HepG2 (cell line): ENCODE results near the gene TM4SF5. TPM values are rescaled to one million over a fixed set of nuclear protein-coding genes. Genes with fewer than 3 reads are reported as not detected.

Experiments used
- ATAC-seq: fragments of 200-7000 bp; cut with Tn5 transposase; 3 replicates; pipeline ENCODE4 v1.9.1; 2020; ENCODE audit warnings: mild to moderate bottlenecking, moderate library complexity
- BruUV-seq: library from RNA; stranded (reverse); fragments of 400-500 nt; replicated peaks from 2 replicates; lab custom pipeline; 2021; lab: Mats Ljungman, UMichigan
- CTCF ChIA-PET: fragments of 300-600 bp; formaldehyde crosslinking; extraction: SDS; loops from one replicate; lab custom pipeline; 2021; ENCODE audit warnings: low total read pairs, inconsistent platforms, low intra/inter-chr PET ratio; lab: Yijun Ruan, JAX
- POLR2A ChIA-PET: fragments of 350-600 bp; sonication (Branson Sonifier 250); formaldehyde crosslinking; loops from one replicate; lab custom pipeline; 2020; ENCODE audit warnings: antibody characterized with exemption, inconsistent platforms; lab: Yijun Ruan, JAX
- DNase-seq: peaks from one replicate; pipeline ENCODE4 v3.0.0-alpha.2; 2015; ENCODE audit warnings: low spot score
- FAIRE-seq: peaks from 3 replicates; lab custom pipeline; 2011; peaks lifted over from hg19 to GRCh38; lab: Jason Lieb, UNC
- H2AFZ ChIP-seq: one replicate; pipeline ENCODE4 v1.6.1; 2011; ENCODE audit warnings: low read length, inconsistent platforms
- H3K27ac ChIP-seq: fragments of 300-600 bp; 3 replicates; pipeline ENCODE4 v1.8.0; 2011; ENCODE audit warnings: mixed run types, mild to moderate bottlenecking, mixed read lengths, low read length, inconsistent platforms; ENCODE audit not compliant: insufficient read depth; ENCODE audit errors: extremely low read length
- H3K27me3 ChIP-seq, 2 experiments: fragments of 200-600 bp in 1 of 2; 2 replicates in 1 of 2; 3 replicates in 1 of 2; pipeline versions ENCODE4 v1.6.0 to v1.8.0; 2011; ENCODE audit warnings: low read length in 2 of 2, mild to moderate bottlenecking in 2 of 2, moderate library complexity in 2 of 2, inconsistent platforms in 1 of 2; ENCODE audit not compliant: insufficient read depth in 2 of 2, control insufficient read depth in 1 of 2
- H3K36me3 ChIP-seq, 2 experiments: fragments of 200-600 bp in 1 of 2; replicated peaks in 1 of 2; 2 replicates in 1 of 2; 3 replicates in 1 of 2; pipeline versions ENCODE4 v1.5.1 to v1.8.0; 2011; ENCODE audit warnings: low read length in 2 of 2, inconsistent platforms in 1 of 2; ENCODE audit not compliant: insufficient read depth in 2 of 2, control insufficient read depth in 1 of 2
- H3K4me1 ChIP-seq: 2 replicates; pipeline ENCODE4 v1.5.1; 2012; ENCODE audit warnings: low read length, inconsistent platforms; ENCODE audit not compliant: insufficient read depth
- H3K4me2 ChIP-seq: 2 replicates; pipeline ENCODE4 v1.6.0; 2011; ENCODE audit warnings: low read depth, low read length, inconsistent platforms
- H3K4me3 ChIP-seq, 3 experiments: fragments of 200-600 bp in 1 of 3; sonication (generic), shearing (Covaris generic) in 1 of 3; replicated peaks in 1 of 3; 2 replicates each; pipeline ENCODE4 v1.5.1; 2011 to 2016; ENCODE audit warnings: low read length in 3 of 3, inconsistent platforms in 2 of 3, low read depth in 2 of 3, mild to moderate bottlenecking in 2 of 3, control low read depth in 1 of 3, mixed read lengths in 1 of 3; ENCODE audit not compliant: insufficient read depth in 1 of 3
- H3K79me2 ChIP-seq: one replicate; pipeline ENCODE4 v1.6.1; 2011; ENCODE audit warnings: low read length, inconsistent platforms; ENCODE audit not compliant: insufficient read depth
- H3K9ac ChIP-seq: 2 replicates; pipeline ENCODE4 v1.6.0; 2011; ENCODE audit warnings: mild to moderate bottlenecking, low read depth, low read length, inconsistent platforms; ENCODE audit not compliant: insufficient read depth
- H3K9me3 ChIP-seq: 2 replicates; pipeline ENCODE4 v1.5.1; 2012; ENCODE audit warnings: mild to moderate bottlenecking, low read length
- H4K20me1 ChIP-seq: 2 replicates; pipeline ENCODE4 v1.6.0; 2011; ENCODE audit warnings: inconsistent platforms, mild to moderate bottlenecking, low read length, moderate library complexity; ENCODE audit not compliant: insufficient read depth
- CHCHD3 ChIP-seq: sonication (generic); formaldehyde crosslinking; IDR thresholded peaks from 2 replicates; pipeline ENCODE4 v1.8.0; 2022; ENCODE audit warnings: mild to moderate bottlenecking, missing genetic modification reagents, moderate library complexity
- DNMT3B ChIP-seq: conservative IDR thresholded peaks from 2 replicates; pipeline ENCODE4 v1.6.1; 2016; ENCODE audit warnings: missing biosample characterization, control low read depth
- EHMT2 ChIP-seq: fragments of 200-600 bp; sonication (generic); IDR thresholded peaks from 2 replicates; pipeline ENCODE4 v1.7.0; 2017; ENCODE audit warnings: antibody characterized with exemption, low read depth, low read length, borderline replicate concordance
- GABPA ChIP-seq, 2 experiments: IDR thresholded peaks; 2 replicates each; pipeline ENCODE4 v1.6.1; 2011 to 2016; ENCODE audit warnings: low read depth in 2 of 2, low read length in 1 of 2, missing biosample characterization in 1 of 2, missing genetic modification characterization in 1 of 2
- GATA4 ChIP-seq: sonication (generic); IDR thresholded peaks from 2 replicates; pipeline ENCODE4 v1.6.1; 2016; ENCODE audit warnings: antibody characterized with exemption, low read depth, borderline replicate concordance
- MLX ChIP-seq: IDR thresholded peaks from 2 replicates; pipeline ENCODE4 v1.6.1; 2016
- NKX3-1 ChIP-seq: sonication (generic); formaldehyde crosslinking; IDR thresholded peaks from 2 replicates; pipeline ENCODE4 v1.5.0; 2020; ENCODE audit warnings: missing genetic modification reagents
- NR2F6 ChIP-seq, 2 experiments: IDR thresholded peaks; 2 replicates each; pipeline ENCODE4 v1.6.1; 2016; ENCODE audit warnings: antibody characterized with exemption in 1 of 2, mild to moderate bottlenecking in 1 of 2
- POLR2A ChIP-seq, 2 experiments: IDR thresholded peaks; 2 replicates each; pipeline ENCODE4 v1.6.1; 2011; ENCODE audit warnings: low read depth in 2 of 2, low read length in 2 of 2, mild to moderate bottlenecking in 1 of 2, moderate library complexity in 1 of 2; ENCODE audit not compliant: insufficient read depth in 1 of 2
- RAD21 ChIP-seq: fragments of 450-650 bp; formaldehyde crosslinking; IDR thresholded peaks from 2 replicates; pipeline ENCODE4 v1.5.0; 2020; ENCODE audit warnings: mild to moderate bottlenecking
- SOX13 ChIP-seq, 3 experiments: fragments of 450-650 bp in 1 of 3; sonication (generic) in 1 of 3; formaldehyde crosslinking in 1 of 3; IDR thresholded peaks in 2 of 3; conservative IDR thresholded peaks in 1 of 3; 2 replicates each; pipeline versions ENCODE4 v1.5.0 to v1.6.1; 2016 to 2020; ENCODE audit warnings: antibody characterized with exemption in 1 of 3, mild to moderate bottlenecking in 1 of 3, missing compliant biosample characterization in 1 of 3, missing genetic modification reagents in 1 of 3, moderate library complexity in 1 of 3
- ZBTB34 ChIP-seq: sonication (generic); formaldehyde crosslinking; IDR thresholded peaks from 2 replicates; pipeline ENCODE4 v1.8.0; 2022; ENCODE audit warnings: mild to moderate bottlenecking, missing genetic modification reagents
- ZSCAN12 ChIP-seq: sonication (generic); formaldehyde crosslinking; IDR thresholded peaks from 2 replicates; pipeline ENCODE4 v1.9.0; 2021; ENCODE audit warnings: mild to moderate bottlenecking, missing genetic modification reagents
- ZSCAN22 ChIP-seq: sonication (generic); formaldehyde crosslinking; IDR thresholded peaks from 2 replicates; pipeline ENCODE4 v1.4.0; 2020; ENCODE audit warnings: mild to moderate bottlenecking, missing genetic modification reagents
- WGBS: methylation state at CpG from one replicate; pipeline ENCODE4 v1.1.6; 2017; ENCODE audit warnings: low lambda C conversion rate; 5-methylcytosine and 5-hydroxymethylcytosine counted together
- in situ Hi-C: cut with HindIII; loops from 2 replicates; pipeline ENCODE4 v1.10.0; 2017; ENCODE audit warnings: low pct_unique_long_range_greater_than_20kb; ENCODE audit not compliant: extremely low pct_ligation_motif_present
- intact Hi-C: fragments of 100-400 bp; cut with micrococcal nuclease; formaldehyde crosslinking; loops from one replicate; pipeline ENCODE4 v1.10.0; 2022; ENCODE audit not compliant: unreplicated experiment
- polyA plus RNA-seq, 8 experiments: library from polyadenylated mRNA; depleted of rRNA in 3 of 8; stranded (reverse) in 7 of 8; unstranded in 1 of 8; fragments of >200 nt; fragmentation: Illumina TruSeq in 4 of 8; extraction: Trizol in 4 of 8; gene quantifications; 2 replicates each; pipeline versions ENCODE4 v1.2.1 to v1.2.3, GENCODE V29; 2011 to 2016; ENCODE audit warnings: low read depth in 4 of 8, missing spikeins in 1 of 8, mixed read lengths in 1 of 8; ENCODE audit not compliant: insufficient read depth in 1 of 8
- total RNA-seq, 5 experiments: library from RNA; depleted of rRNA; stranded (reverse); fragments of >200 nt; fragmentation: Illumina TruSeq; extraction: Trizol; gene quantifications; 2 replicates each; pipeline ENCODE4 v1.2.3, GENCODE V29; 2016; ENCODE audit warnings: low read depth in 1 of 5

Gene TM4SF5
- total and polyA plus RNA-seq, 2 of the 13 experiments (the other 11 are each of a cell fraction or from before 2014, with no cell fraction given), result 30.1 to 126 TPM

- ChIA-PET CTCF (interaction anchor here (1.3 kb wide), 1 partner anchor 100 kb away, joined by 4 read pairs; no protein-coding TSS in a partner anchor), POLR2A (interaction anchor here (1.2 to 6.4 kb wide), 4 partner anchors 10 to 77 kb away, joined by 3 to 317 read pairs (median 64); partner anchors contain the start of genes ARRB2, PSMB6 and TM4SF5)
- H4K20me1 ChIP-seq, result no peaks in the 10 kb centered on the region
- H3K27me3 ChIP-seq, result no peaks in the 10 kb centered on the region; a peak in 1 of 5 replicates
- H3K27ac ChIP-seq, result peak overlapping the region; percentile 96
- no peak for FAIRE-seq
- in situ Hi-C loops (loop anchor here (10.0 kb wide), 1 partner anchor 52 kb away; the partner anchor contains the start of genes CXCL16, MED11 and ZMYND15), intact Hi-C loops (no loop called here)
- 82% methylated on average over 6 of the region's 6 CpGs for WGBS
- peaks cover 28% of the 10 kb centered on the region for H3K4me1 ChIP-seq
- H3K4me3 ChIP-seq, result no peak overlapping the region
- H3K9ac ChIP-seq, result peak overlapping the region; percentile 34; the same call in 1 of the 2 replicates
- H3K36me3 ChIP-seq, result peaks cover 5 to 8% of the 10 kb centered on the region in 2 experiments; a peak in 4 of 5 replicates
- DNase-seq, result no peak
- no peak for ATAC-seq
- H3K4me2 ChIP-seq, result no peak overlapping the region
- no peaks in the 10 kb centered on the region for H3K9me3 ChIP-seq
- TF ChIP-seq POLR2A (IDR thresholded peaks at IDR 0.05; ENCODE audit: insufficient read depth in 1 of 2, low read depth in 2 of 2, low read length in 2 of 2) (no peak), MLX (CRISPR knock-in tag) (no peak)
- no TSS peak for BruUV-seq
- no peak overlapping the region for H2AFZ ChIP-seq
- H3K79me2 ChIP-seq, result peaks cover 15% of the 10 kb centered on the region
Measured at GRCh38 chr17:4786516-4786915, 14.8 kb downstream of the TM4SF5 start.

- Histone ChIP-seq H3K27me3 (no peaks in the 10 kb centered on the region; a peak in 1 of 5 replicates), H4K20me1 (no peaks in the 10 kb centered on the region), H3K9me3 (no peaks in the 10 kb centered on the region), H3K4me2 (peak overlapping the region; percentile 96), H3K9ac (peak overlapping the region; percentile 97), H3K4me3 (peak overlapping the region; percentile 89 to 94 (median 91); a peak in 5 of 6 replicates), H2AFZ (no peak overlapping the region), H3K36me3 (peaks cover 0 to 3% of the 10 kb centered on the region in 2 experiments; a peak in 3 of 5 replicates), H3K27ac (peak overlapping the region; percentile 96), H3K79me2 (peaks cover 15% of the 10 kb centered on the region), H3K4me1 (peaks cover 28% of the 10 kb centered on the region)
- in situ Hi-C loops, result loop anchor here (10.0 kb wide), 1 partner anchor 53 kb away; the partner anchor contains the start of genes CXCL16, MED11 and ZMYND15
- no peak for DNase-seq
- no peak for FAIRE-seq
- ATAC-seq, result peak; percentile 51
- intact Hi-C loops, result loop anchor here (1.0 to 2.0 kb wide), 3 partner anchors 29 to 78 kb away; partner anchors contain the start of genes ARRB2 and MED11
- TSS peak; percentile 78 for BruUV-seq
- 3% methylated on average over 14 of the region's 14 CpGs for WGBS
- CTCF ChIA-PET, result interaction anchor here (1.3 to 4.1 kb wide), 4 partner anchors 10 to 101 kb away, joined by 4 to 51 read pairs (median 7); partner anchors contain the start of gene MED11
- POLR2A ChIA-PET, result interaction anchor here (0.7 to 6.4 kb wide), 22 partner anchors 8 to 179 kb away, joined by 3 to 317 read pairs (median 8); partner anchors contain the start of genes ARRB2, MED11, MINK1 and PELP1
- TF ChIP-seq ZSCAN12 (0 out of 2 replicates have a peak, but pooled peaks have one; percentile 58), NR2F6 (IDR thresholded peaks at IDR 0.05) (peak; percentile 4; the same call in 1 of the 2 replicates), NR2F6 (CRISPR knock-in tag; IDR thresholded peaks at IDR 0.05) (no peak), EHMT2 (0 out of 2 replicates have a peak, but pooled peaks have one; percentile 27), RAD21 (CRISPR knock-in tag) (no peak), GABPA (IDR thresholded peaks at IDR 0.05; ENCODE audit: low read depth, low read length) (no peak), GABPA (CRISPR knock-in tag; IDR thresholded peaks at IDR 0.05; ENCODE audit: low read depth) (0 out of 2 replicates have a peak, but pooled peaks have one; percentile 32), SOX13 (IDR thresholded peaks at IDR 0.05) (no peak), SOX13 (CRISPR knock-in tag; conservative IDR thresholded peaks at IDR 0.05 in 1 of 2, IDR thresholded peaks at IDR 0.05 in 1 of 2) (no peak), NKX3-1 (CRISPR knock-in tag) (peak; percentile 21; the same call in 1 of the 2 replicates), CHCHD3 (CRISPR knock-in tag) (no peak), GATA4 (peak; percentile 8; the same call in 1 of the 2 replicates), ZBTB34 (peak; percentile 5; the same call in 1 of the 2 replicates), DNMT3B (no peak), ZSCAN22 (no peak)
Measured at GRCh38 chr17:4788159-4788806, 16.6 kb downstream of the TM4SF5 start.
